CD4-positive, alpha-beta T cell (primary cell): ENCODE results near the gene MNAT1. TPM values are rescaled to one million over a fixed set of nuclear protein-coding genes. Genes with fewer than 3 reads are reported as not detected.

Source experiments
- ATAC-seq: fragments of 200-7000 bp; cut with Tn5 transposase; one replicate; pipeline ENCODE4 v1.10.0; 2022; ENCODE audit warnings: mild to moderate bottlenecking; ENCODE audit not compliant: poor library complexity
- CTCF ChIA-PET: fragments of 350-600 bp; sonication (Branson Sonifier 250); formaldehyde crosslinking; loops from one replicate; lab custom pipeline; 2021; ENCODE audit warnings: antibody characterized with exemption, inconsistent platforms; lab: Charles Lee
- POLR2A ChIA-PET: fragments of 350-600 bp; sonication (Branson Sonifier 250); formaldehyde crosslinking; loops from one replicate; lab custom pipeline; 2021; ENCODE audit warnings: antibody characterized with exemption, inconsistent platforms; lab: Charles Lee
- DNase-seq, 14 experiments: peaks; one replicate each; pipeline ENCODE4 v3.0.0-alpha.2; 2013 to 2020; ENCODE audit warnings: mixed read lengths in 2 of 14
- H3K27ac ChIP-seq, 2 donors: one replicate each; pipeline versions ENCODE4 v1.5.1 to v1.7.0; 2013; ENCODE audit warnings: low read length in 2 of 2, low read depth in 1 of 2, mild to moderate bottlenecking in 1 of 2
- H3K27me3 ChIP-seq, 2 experiments: 1 replicate in 1 of 2; 2 replicates in 1 of 2; pipeline versions ENCODE4 v1.6.1 to v1.7.0; 2013; ENCODE audit warnings: low read length in 2 of 2, control low read depth in 1 of 2, mild to moderate bottlenecking in 1 of 2, moderate library complexity in 1 of 2; ENCODE audit not compliant: insufficient read depth in 2 of 2, control insufficient read depth in 1 of 2
- H3K36me3 ChIP-seq: one replicate; pipeline ENCODE4 v1.6.1; 2013; ENCODE audit warnings: low read length, control low read depth; ENCODE audit not compliant: insufficient read depth
- H3K4me1 ChIP-seq: one replicate; pipeline ENCODE4 v1.6.1; 2013; ENCODE audit warnings: low read length, control low read depth; ENCODE audit not compliant: insufficient read depth
- H3K4me3 ChIP-seq: one replicate; pipeline ENCODE4 v1.5.1; 2013; ENCODE audit warnings: mild to moderate bottlenecking, low read length, moderate library complexity
- H3K9me3 ChIP-seq, 2 experiments: 1 replicate in 1 of 2; 2 replicates in 1 of 2; pipeline versions ENCODE4 v1.6.1 to v1.7.0; 2013; ENCODE audit warnings: low read length in 2 of 2, mild to moderate bottlenecking in 2 of 2, control low read depth in 1 of 2, moderate library complexity in 1 of 2; ENCODE audit not compliant: control insufficient read depth in 1 of 2, insufficient read depth in 1 of 2
- H3K27ac Mint-ChIP-seq: one replicate; pipeline ENCODE4 v1.8.0; 2020; ENCODE audit warnings: mixed read lengths
- H3K27me3 Mint-ChIP-seq: one replicate; pipeline ENCODE4 v1.8.0; 2021; ENCODE audit warnings: mixed read lengths
- H3K36me3 Mint-ChIP-seq: one replicate; pipeline ENCODE4 v1.8.0; 2021; ENCODE audit warnings: low read depth, mixed read lengths
- H3K4me1 Mint-ChIP-seq: one replicate; pipeline ENCODE4 v1.8.0; 2021; ENCODE audit warnings: low read depth, mixed read lengths
- H3K4me3 Mint-ChIP-seq: one replicate; pipeline ENCODE4 v1.8.0; 2020; ENCODE audit warnings: mild to moderate bottlenecking, mixed read lengths
- H3K9me3 Mint-ChIP-seq: one replicate; pipeline ENCODE4 v1.8.0; 2020; ENCODE audit warnings: mixed read lengths
- CTCF ChIP-seq: fragments of 200-600 bp; IDR thresholded peaks from one replicate; pipeline ENCODE4 v1.8.0; 2022; ENCODE audit warnings: antibody characterized with exemption, mild to moderate bottlenecking
- intact Hi-C, 2 experiments: fragments of 100-400 bp; cut with DNase I in 1 of 2; cut with micrococcal nuclease in 1 of 2; formaldehyde crosslinking; loops; one replicate each; pipeline versions ENCODE4 v1.15.1 to v1.9.0; 2023 to 2025; cut with DNase I, micrococcal nuclease
- total RNA-seq, 174 experiments: library from RNA in 2 of 174; stranded (reverse) in 2 of 174; gene quantifications; one replicate each; pipeline ENCODE4 v1.2.3 and lab custom pipeline; 2021 to 2026

MNAT1 gene
- total RNA-seq, 2 experiments from 2014 or later: 15.4 to 15.9 TPM

- H3K27ac Mint-ChIP-seq: no peak overlapping the region
- Histone ChIP-seq H3K4me1 (no peaks in the 10 kb centered on the region), H3K4me3 (no peak overlapping the region), H3K36me3 (no peaks in the 10 kb centered on the region), H3K27ac (no peak overlapping the region), H3K9me3 (peaks cover 0 to 6% of the 10 kb centered on the region in 2 experiments), H3K27me3 (peaks cover 2 to 4% of the 10 kb centered on the region in 2 experiments)
- peaks cover 46% of the 10 kb centered on the region for H3K27me3 Mint-ChIP-seq
- intact Hi-C loops: no loop called here
- H3K36me3 Mint-ChIP-seq: no peaks in the 10 kb centered on the region
- no peak overlapping the region for H3K4me3 Mint-ChIP-seq
- no peaks in the 10 kb centered on the region for H3K4me1 Mint-ChIP-seq
- POLR2A ChIA-PET: no interaction called here
- DNase-seq: no peak
- CTCF ChIA-PET: no interaction called here
- ATAC-seq: no peak
- TF ChIP-seq CTCF: no peak
- no peaks in the 10 kb centered on the region for H3K9me3 Mint-ChIP-seq
Observed at GRCh38 chr14:60695327-60695726, 39.2 kb upstream of the MNAT1 start.

GRCh38 chr14:60700598-60700997, 34.0 kb upstream of the MNAT1 start:
- no peak overlapping the region for H3K27ac Mint-ChIP-seq
- TF ChIP-seq CTCF: no peak
- DNase-seq (no peak), ATAC-seq (no peak)
- no peaks in the 10 kb centered on the region for H3K36me3 Mint-ChIP-seq
- H3K4me1 Mint-ChIP-seq: no peaks in the 10 kb centered on the region
- ChIA-PET POLR2A (no interaction called here), CTCF (no interaction called here)
- no peak overlapping the region for H3K27ac ChIP-seq
- intact Hi-C loops: no loop called here
- peaks cover 0 to 2% of the 10 kb centered on the region in 2 experiments for H3K27me3 ChIP-seq
- no peaks in the 10 kb centered on the region for H3K4me1 ChIP-seq
- no peak overlapping the region for H3K4me3 ChIP-seq
- H3K9me3 Mint-ChIP-seq: peaks cover 6% of the 10 kb centered on the region
- H3K4me3 Mint-ChIP-seq: no peak overlapping the region
- peaks cover 11 to 26% of the 10 kb centered on the region in 2 experiments for H3K9me3 ChIP-seq
- no peaks in the 10 kb centered on the region for H3K36me3 ChIP-seq
- peaks cover 44% of the 10 kb centered on the region for H3K27me3 Mint-ChIP-seq

GRCh38 chr14:60705100-60705499, 29.5 kb upstream of the MNAT1 start:
- H3K9me3 Mint-ChIP-seq: peaks cover 6% of the 10 kb centered on the region
- intact Hi-C loops: no loop called here

More at GRCh38 chr14:60705100-60705499, 29.5 kb upstream of the MNAT1 start:
- no peaks in the 10 kb centered on the region for H3K36me3 ChIP-seq
- peaks cover 11 to 22% of the 10 kb centered on the region in 2 experiments for H3K9me3 ChIP-seq
- no peak overlapping the region for H3K27ac ChIP-seq
- Mint-ChIP-seq H3K27me3 (peaks cover 42% of the 10 kb centered on the region), H3K36me3 (no peaks in the 10 kb centered on the region), H3K4me3 (no peak overlapping the region), H3K4me1 (no peaks in the 10 kb centered on the region), H3K27ac (no peak overlapping the region)
- ATAC-seq (no peak), DNase-seq (no peak)
- POLR2A ChIA-PET: no interaction called here
- H3K4me1 ChIP-seq: no peaks in the 10 kb centered on the region
- no peak overlapping the region for H3K4me3 ChIP-seq
- CTCF ChIA-PET: interaction anchor here (0.7 to 1.1 kb wide), 3 partner anchors 10 to 582 kb away, joined by 3 to 4 read pairs (median 3); no protein-coding TSS in a partner anchor
- TF ChIP-seq CTCF: no peak
- H3K27me3 ChIP-seq: no peaks in the 10 kb centered on the region
